GM21825 (cell line): ENCODE measurements around the gene ADGRV1.
A peak's percentile ranks its signal among the peaks of the same experiment; 100 is the strongest.
"Not testable (repeated sequence)": the region's sequence is repeated elsewhere in the genome, so short reads cannot be mapped to it uniquely, and the experiment has no call there.

Experiments
- ATAC-seq: cut with Tn5 transposase; IDR thresholded peaks from one replicate; pipeline ENCODE4 v1.9.1; 2021; ENCODE audit warnings: mild to moderate bottlenecking, moderate library complexity; ENCODE audit not compliant: unreplicated experiment

The ADGRV1 gene

DNA sequence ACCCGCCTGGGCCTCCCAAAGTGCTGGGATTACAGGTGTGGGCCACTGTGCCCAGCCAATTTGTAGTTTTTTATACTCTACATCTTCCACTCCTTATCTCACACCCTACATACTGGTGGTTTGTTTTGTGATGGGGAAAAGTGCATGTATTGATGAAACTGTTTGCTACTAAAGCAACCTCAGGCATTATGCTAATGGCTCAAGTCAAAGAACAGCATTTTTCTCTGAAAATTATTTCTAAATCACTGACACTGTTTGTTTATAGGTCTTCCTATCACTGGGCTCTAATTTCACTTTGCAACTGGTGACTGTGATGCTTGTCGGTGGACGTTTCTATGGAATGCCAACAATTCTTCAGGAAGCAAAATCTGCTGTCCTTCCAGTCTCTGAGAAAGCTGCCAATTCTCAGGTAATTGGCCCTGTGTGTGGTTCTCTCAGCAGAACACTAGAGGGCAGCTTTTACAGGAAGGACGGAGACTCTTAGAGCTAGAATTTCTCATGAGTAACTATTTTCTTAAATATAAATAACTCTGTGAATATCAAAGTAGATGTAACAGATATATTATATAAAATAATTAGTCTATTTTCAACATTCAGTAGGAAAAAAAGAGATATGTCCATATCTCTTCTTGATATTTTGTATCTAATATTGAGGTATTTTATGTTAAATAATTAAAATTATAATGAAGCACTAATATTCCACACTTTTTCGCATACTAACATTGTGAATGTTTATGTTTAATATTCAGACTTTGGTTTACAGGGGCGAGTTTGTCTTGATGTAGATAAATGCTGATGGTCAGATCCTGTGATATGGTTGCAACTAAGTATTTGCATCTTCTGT, 244.1 kb downstream of the ADGRV1 start:
- ATAC-seq, result peak; percentile 78

DNA sequence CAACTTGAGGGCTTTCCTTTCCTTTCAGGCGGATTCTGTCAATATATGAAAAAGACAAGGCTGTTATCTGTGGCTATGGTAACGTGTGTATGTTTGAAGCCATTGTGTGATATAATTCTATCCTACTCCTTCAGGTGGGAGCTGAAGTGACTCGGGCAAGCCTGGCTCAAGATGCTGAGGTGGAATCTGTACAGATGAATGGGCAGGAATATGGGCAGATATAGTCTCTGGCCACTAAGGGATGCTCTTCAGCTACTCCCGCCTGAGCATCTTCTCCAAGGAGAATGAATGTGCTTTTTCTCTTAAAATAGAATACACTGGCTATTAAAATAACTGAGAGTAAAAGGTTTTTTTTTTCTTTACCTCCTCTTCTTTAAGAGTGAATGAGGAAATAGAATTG, 244.8 kb downstream of the ADGRV1 start:
- ATAC-seq, result no peak

DNA sequence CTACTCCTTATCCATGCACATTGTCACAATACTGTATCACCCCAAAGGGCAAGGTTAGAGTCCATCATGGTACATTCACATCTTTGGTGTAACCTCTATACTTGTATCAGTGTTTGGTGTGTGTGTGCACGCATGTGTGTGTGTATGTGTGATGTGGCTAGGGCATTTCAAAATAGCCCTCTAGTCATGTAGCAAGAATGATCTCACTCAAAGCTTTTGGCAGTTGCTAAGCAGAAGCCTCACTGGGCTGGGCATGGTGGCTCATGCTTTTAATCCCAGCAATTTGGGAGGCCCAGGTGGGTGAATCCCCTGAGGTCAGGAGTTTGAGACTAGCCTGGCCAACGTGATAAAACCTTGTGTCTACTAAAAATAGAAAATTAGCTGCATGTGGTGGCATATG, 245.3 kb downstream of the ADGRV1 start:
- no peak for ATAC-seq

- no peak for ATAC-seq
These were observed 248.9 kb downstream of the ADGRV1 start for GRCh38 chr5:90807496-90807895.

- ATAC-seq, result no peak
These were observed 250.9 kb downstream of the ADGRV1 start for GRCh38 chr5:90809311-90810056.

GRCh38 chr5:90810211-90810610, 251.6 kb downstream of the ADGRV1 start:
- ATAC-seq, result no peak

DNA sequence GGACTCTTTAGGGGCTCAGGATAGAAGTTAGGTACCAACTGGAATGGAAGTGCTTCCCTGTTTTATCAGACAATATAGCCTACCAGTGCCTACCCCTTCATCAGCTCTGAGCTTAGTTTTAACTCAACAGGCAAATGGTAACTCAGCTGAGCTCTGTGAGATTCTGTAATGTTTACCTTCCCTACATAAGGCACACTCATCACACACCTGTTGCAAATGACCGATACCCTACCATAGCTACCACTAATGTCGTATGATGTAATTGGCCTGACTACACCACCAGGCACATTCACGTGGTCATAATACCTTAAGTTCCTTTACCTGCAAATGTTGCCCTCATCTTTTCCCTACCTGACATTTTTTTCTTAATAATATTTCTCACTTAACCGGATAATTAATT, 254.8 kb downstream of the ADGRV1 start:
- ATAC-seq, result no peak

DNA sequence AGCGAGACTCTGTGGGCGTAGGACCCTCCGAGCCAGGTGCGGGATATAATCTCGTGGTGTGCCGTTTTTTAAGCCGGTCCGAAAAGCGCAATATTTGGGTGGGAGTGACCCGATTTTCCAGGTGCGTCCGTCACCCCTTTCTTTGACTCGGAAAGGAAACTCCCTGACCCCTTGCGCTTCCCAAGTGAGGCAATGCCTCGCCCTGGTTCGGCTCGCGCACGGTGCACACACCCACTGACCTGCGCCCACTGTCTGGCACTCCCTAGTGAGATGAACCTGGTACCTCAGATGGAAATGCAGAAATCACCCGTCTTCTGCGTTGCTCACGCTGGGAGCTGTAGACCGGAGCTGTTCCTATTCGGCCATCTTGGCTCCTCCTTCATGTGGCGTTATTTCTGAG, 263.5 kb downstream of the ADGRV1 start:
- ATAC-seq, result not testable (repeated sequence)

GRCh38 chr5:90824436-90824835, 265.8 kb downstream of the ADGRV1 start:
- no peak for ATAC-seq

DNA sequence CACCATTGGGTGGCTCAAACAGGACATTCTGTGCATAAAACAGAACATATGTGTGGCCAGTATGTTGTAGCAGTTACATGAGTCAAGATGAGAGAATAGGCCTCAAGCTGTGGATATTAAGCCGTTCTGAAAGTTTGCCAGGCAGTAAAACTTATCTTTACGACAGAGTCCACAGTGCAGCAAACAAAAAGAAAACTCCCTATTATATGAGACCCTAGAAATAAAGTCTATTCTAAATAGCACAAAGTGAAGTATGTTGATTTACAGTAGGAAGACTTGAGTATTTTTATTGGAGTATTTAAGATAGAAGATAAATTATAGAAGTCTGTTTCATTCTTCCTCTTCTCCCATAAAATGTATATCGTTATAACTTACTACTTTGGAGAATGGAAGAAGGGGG, 271.5 kb downstream of the ADGRV1 start:
- no peak for ATAC-seq

- no peak for ATAC-seq
These were observed 275.2 kb downstream of the ADGRV1 start for GRCh38 chr5:90833753-90834152.

DNA sequence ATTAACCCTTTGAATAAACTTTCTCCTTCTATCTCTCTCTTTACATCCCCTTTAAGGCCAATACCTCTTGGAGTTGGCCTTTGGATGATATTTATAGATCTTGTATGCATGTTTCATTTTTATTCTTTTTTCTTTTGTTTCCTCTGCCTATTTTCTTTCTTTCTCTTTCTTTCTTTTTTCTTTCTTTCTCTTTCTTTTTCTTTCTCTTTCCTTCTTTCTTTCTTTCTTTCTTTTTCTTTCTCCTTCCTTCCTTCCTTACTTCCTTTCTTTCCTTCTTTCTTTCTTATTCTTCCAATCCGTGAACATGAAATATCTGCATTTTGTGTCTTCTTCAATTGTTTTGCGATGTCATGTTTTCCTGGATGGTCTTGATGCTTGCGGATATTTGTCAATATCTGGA, 276.1 kb downstream of the ADGRV1 start:
- ATAC-seq, result no peak

DNA sequence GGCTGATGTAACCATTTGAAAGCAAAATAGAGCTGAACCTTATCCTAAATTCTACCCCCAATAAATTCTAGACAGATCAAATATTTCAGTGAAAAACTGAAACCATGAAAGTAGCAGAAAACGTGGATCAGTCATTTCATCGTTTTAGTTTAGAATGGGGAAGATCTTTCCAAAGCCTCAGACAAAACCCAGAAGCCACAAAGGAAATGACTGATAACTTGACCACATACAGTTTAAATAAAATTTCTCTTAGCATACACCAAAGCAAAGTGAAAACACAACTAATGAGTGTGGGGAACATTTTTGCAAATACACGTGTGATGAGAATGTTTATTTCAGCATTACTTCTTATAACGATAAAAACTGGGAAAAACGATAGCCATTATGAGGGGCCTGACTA, 284.8 kb downstream of the ADGRV1 start:
- no peak for ATAC-seq

GRCh38 chr5:90844931-90845330, 286.3 kb downstream of the ADGRV1 start:
- no peak for ATAC-seq

GRCh38 chr5:90845723-90846554, 287.3 kb downstream of the ADGRV1 start:
- ATAC-seq, result no peak

DNA sequence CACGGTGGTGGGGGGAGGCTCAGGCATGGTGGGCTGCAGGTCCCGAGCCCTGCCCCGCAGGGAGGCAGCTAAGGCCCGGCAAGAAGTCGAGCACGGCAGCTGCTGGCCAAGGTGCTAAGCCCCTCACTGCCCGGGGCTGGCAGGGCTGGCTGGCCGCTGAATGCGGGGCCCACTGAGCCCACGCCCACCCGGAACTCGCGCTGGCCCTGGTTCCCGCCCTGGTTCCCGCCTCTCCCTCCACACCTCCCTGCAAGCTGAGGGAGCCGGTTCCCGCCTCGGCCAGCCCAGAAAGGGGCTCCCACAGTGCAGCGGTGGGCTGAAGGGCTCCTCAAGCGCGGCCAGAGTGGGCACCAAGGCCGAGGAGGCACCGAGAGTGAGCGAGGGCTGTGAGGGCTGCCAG, 289.0 kb downstream of the ADGRV1 start:
- not testable (repeated sequence) for ATAC-seq

- ATAC-seq, result no peak
These were observed 291.3 kb downstream of the ADGRV1 start for GRCh38 chr5:90849939-90850338.

DNA sequence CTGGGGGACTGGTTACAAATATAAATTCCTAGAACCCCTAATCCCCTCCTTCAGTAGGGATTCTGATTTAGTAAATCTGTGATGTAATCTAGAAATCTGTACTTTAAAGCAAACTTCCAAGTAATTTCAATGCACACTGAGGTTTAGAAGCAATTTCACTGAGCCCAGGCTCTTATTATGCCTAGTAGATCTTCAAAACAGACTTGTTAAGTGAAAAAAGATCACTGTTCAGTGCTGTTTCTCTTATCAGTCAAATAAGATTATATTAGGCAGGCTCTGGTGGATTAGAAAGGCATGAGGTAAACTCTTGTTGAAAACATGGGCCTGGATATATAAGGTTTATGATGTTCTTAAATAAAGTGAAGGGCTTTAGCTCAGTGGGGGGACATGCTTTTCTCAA, 293.9 kb downstream of the ADGRV1 start:
- no peak for ATAC-seq

DNA sequence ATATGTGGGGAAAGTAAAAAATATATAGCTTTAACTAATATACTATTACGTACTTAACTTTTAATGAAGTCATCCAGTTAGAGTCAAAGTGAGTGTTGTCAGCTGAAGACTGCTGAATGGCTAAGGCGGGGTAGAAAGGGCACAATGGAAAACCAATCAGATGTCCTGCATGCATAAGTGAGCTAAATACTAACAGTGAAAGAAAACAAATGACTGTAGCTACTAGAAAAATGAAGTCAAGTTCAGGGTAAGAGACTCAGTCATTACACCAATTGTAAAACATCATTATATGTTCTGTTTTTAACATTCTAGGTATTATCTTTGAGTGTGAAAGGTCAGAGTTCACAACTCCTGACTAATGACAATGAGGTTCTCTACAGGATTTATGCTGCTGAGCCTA, 295.2 kb downstream of the ADGRV1 start:
- no peak for ATAC-seq

GRCh38 chr5:90854169-90854568, 295.6 kb downstream of the ADGRV1 start:
- no peak for ATAC-seq

- no peak for ATAC-seq
These were observed 296.9 kb downstream of the ADGRV1 start for GRCh38 chr5:90855296-90856010.
